ENCODE data around the gene C9orf72.

The C9orf72 gene

GRCh38 chr9:27581826-27582225 lies 8.5 kb upstream of the C9orf72 start:
- no peak for DNase-seq (ENCODE audit: low read depth in 3 of 3, low spot score in 1 of 3)

DNA sequence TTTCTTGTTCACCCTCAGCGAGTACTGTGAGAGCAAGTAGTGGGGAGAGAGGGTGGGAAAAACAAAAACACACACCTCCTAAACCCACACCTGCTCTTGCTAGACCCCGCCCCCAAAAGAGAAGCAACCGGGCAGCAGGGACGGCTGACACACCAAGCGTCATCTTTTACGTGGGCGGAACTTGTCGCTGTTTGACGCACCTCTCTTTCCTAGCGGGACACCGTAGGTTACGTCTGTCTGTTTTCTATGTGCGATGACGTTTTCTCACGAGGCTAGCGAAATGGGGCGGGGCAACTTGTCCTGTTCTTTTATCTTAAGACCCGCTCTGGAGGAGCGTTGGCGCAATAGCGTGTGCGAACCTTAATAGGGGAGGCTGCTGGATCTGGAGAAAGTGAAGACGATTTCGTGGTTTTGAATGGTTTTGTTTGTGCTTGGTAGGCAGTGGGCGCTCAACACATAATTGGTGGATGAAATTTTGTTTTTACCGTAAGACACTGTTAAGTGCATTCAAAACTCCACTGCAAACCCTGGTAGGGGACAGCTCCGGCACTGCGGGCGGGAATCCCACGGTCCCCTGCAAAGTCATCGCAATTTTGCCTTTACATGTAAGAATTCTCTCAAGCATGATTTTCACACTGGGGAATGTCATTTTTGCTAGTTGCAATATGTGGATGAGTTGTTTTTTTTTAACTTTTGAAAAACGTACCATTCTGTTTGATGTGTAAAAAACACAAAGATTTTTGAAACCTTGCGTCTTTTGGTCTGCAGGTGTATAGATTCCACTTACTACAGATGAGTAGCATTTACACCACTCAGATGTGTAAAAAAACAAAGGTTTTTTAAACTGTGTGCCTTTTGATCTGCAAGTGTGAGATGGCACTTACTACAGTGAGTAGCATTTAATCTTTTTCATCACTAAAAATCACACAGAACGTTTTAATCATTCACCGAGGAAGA lies 631 bp upstream of the C9orf72 start:
- DNase-seq (ENCODE audit: low read depth in 3 of 3, low spot score in 1 of 3), result peak; percentile 77 to 94 (median 89)

- peak in 1 of 3 donors; percentile 22 for DNase-seq (ENCODE audit: low read depth in 3 of 3, low spot score in 1 of 3)
Measured at GRCh38 chr9:27572566-27572917, 739 bp downstream of the C9orf72 start.

DNA sequence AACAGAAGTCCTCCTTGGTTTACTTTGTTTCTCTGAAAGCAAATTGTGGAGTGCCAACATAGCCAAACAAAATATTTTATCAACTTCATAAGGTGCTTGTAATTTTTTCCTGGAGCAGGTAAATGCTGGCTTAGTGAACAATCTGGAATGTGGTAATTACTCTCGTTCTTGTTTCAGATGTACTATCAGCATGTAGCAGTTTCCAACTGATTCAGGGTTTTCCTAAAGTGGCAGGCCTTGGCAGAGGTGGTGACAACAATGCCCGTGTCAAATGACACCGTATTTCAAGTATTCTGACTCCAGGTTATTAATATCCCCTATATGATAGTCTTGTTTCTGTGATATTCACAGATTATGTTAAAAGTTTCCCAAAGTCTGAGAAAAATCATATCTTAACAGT lies 1.2 kb downstream of the C9orf72 start:
- DNase-seq (ENCODE audit: low read depth in 3 of 3, low spot score in 1 of 3), result no peak

GRCh38 chr9:27571011-27571410 lies 2.3 kb downstream of the C9orf72 start:
- DNase-seq (ENCODE audit: low read depth in 3 of 3, low spot score in 1 of 3), result no peak

DNA sequence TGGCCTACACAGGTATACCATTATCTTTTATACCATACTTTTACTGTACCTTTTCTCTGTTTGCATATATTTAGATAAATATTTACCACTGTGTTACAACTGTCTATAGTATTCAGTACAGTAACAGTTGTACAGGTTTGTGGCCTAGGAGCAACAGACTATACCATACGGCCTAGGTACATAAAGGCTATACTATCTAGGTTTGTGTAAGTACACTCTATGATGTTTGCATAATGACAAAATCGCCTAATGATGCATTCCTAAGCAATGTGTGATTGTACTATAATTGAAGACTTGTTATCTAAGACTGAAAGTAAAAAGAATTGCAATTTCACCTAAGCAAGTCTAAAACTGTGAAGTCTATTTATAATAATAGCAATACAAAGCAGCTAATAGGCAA lies 3.9 kb downstream of the C9orf72 start:
- no peak for DNase-seq (ENCODE audit: low read depth in 3 of 3, low spot score in 1 of 3)

- DNase-seq (ENCODE audit: low read depth in 3 of 3, low spot score in 1 of 3), result no peak
Measured at GRCh38 chr9:27566118-27566517, 7.2 kb downstream of the C9orf72 start.

- DNase-seq (ENCODE audit: low read depth in 3 of 3, low spot score in 1 of 3), result no peak
Measured at GRCh38 chr9:27565696-27566095, 7.6 kb downstream of the C9orf72 start.

DNA sequence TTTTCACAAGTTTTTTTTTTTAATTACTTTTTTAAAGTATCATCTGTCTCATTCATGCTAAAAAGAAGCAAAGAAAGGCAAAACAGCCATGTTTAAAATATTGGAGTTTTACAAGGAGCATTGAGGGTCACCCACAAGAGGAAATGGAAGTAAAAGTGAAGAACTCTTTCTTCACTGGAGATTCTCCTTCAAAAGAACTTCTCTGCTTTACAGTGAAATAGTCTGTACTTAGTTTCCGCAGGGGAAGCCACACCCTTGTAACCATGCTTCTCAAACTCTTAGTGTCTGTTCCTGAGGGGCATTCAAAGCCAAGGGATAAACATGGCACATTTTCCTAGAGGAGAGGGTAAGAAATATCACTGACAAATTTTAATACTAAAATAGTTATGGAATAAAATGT lies 8.6 kb downstream of the C9orf72 start:
- DNase-seq (ENCODE audit: low read depth in 3 of 3, low spot score in 1 of 3), result no peak

DNA sequence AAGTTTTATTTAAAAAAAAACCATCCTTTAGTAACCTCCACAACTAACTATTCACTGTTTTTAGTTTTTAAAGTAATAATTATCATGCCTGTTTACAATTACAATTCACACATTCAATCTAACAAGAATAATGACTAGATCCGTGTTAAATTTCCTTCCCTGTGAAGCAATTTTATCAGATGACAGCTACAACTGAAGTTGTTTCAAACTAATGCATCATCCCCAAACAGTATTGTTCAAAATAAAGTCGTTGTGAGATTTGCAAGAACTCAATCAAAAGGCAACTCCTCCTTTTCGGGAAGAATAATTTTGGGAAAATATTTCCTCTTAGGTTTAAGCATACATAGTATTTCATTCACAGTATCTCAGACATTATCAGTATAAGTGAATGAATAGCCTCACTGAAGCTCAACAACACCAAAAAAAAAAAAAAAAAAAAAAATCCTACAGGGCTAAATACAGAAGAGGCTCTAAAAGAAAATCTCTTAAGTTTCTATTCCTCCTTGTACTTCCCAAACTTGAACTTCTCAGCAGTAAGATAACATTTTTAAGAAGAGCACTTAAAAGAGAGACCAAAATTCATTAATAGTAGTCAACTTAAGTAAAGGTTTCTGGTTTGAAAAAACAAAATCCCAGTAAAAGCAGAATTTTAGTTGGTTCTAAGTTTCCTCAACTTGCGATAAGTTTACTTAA lies 9.4 kb downstream of the C9orf72 start:
- no peak for DNase-seq (ENCODE audit: low read depth in 3 of 3, low spot score in 1 of 3)

DNA sequence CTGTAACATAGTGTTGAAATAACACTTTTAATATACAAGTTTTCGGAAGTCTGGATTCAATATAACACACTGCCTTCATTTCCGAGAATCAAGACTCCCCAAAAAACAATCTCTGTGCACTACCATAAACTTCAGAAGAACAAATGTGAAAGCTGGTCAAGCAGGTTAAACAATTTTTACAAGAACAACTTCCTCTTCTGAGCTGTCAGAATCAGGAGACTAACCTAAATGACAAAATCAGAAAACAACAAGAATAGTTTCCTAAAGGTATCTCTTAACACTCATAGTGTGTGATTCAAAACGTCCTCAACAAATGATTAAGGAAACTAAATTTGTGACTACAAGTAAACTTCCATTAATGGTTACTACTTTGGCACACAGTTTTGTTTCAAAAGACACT lies 11.6 kb downstream of the C9orf72 start:
- DNase-seq (ENCODE audit: low read depth in 3 of 3, low spot score in 1 of 3), result no peak

GRCh38 chr9:27560457-27560856 lies 12.8 kb downstream of the C9orf72 start:
- DNase-seq (ENCODE audit: low read depth in 3 of 3, low spot score in 1 of 3), result no peak

DNA sequence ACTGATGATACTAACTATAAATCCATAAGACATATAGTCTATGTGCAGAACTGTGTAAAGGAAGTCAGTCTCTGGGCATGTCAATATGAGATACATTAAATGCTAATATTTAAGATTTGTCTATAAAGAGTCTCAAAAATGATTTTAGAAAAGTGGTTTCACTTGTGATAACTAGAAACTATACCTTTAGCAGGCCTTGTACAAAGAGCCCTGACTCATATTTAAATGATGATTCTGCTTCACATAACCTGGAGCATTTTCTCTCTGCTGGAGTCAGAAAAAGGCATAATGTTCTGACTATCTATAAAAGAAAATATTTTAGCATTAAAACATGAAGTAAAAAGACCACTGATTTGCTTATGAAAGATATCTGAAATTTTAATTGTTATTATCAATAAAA lies 15.0 kb downstream of the C9orf72 start:
- no peak for DNase-seq (ENCODE audit: low read depth in 3 of 3, low spot score in 1 of 3)

DNA sequence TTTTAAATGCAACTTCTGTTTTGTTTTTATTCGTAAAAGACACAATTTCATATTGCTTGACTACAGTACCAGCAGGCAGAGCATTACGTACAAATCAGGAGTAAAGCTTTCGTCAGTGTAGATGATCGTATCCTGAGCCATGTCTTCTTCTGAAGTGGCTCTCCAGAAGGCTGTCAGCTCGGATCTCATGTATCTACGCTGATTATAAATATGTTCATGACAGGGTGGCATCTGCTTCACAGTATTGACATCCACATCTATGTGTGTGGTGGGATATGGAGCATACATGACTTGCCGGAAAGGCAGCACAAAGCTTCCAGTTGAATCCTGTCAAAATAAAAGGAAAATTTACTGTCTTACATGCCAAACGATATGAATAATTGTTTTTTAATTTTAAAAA lies 16.8 kb downstream of the C9orf72 start:
- DNase-seq (ENCODE audit: low read depth in 3 of 3, low spot score in 1 of 3), result no peak

GRCh38 chr9:27554712-27555111 lies 18.6 kb downstream of the C9orf72 start:
- no peak for DNase-seq (ENCODE audit: low read depth in 3 of 3, low spot score in 1 of 3)

DNA sequence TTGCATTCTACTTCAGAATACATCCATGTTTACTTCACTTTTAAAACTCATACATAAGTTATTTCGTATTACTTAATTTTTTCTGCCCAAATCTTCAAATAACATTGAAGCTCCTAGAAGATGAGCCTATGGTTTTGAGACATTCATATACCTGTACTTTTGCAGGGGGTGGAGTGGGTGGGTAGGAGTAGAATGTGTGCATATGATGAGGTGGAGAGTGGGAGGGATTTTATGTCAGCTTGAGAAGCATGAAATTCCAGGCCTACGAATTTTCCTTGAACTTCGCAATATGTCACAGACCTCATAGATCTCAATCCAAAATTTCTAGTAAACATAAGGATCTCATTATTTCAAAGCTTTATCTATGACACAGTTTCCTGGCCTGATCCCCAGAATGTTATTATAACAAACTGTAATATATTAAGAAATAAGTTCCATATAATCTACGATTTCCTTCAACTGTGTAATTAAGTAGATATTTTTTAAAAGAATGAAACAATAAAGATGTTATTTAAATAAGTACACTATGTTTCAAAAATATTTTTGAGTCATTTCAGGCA lies 24.0 kb downstream of the C9orf72 start:
- DNase-seq (ENCODE audit: low read depth in 3 of 3, low spot score in 1 of 3), result no peak

- DNase-seq (ENCODE audit: low read depth in 3 of 3, low spot score in 1 of 3), result no peak
Measured at GRCh38 chr9:27548055-27548741, 25.1 kb downstream of the C9orf72 start.

- no peak for DNase-seq (ENCODE audit: low read depth in 3 of 3, low spot score in 1 of 3)
Measured at GRCh38 chr9:27545471-27545870, 27.8 kb downstream of the C9orf72 start.

- no peak for DNase-seq (ENCODE audit: low read depth in 3 of 3, low spot score in 1 of 3)
Measured at GRCh38 chr9:27542508-27542907, 30.8 kb downstream of the C9orf72 start.

DNA sequence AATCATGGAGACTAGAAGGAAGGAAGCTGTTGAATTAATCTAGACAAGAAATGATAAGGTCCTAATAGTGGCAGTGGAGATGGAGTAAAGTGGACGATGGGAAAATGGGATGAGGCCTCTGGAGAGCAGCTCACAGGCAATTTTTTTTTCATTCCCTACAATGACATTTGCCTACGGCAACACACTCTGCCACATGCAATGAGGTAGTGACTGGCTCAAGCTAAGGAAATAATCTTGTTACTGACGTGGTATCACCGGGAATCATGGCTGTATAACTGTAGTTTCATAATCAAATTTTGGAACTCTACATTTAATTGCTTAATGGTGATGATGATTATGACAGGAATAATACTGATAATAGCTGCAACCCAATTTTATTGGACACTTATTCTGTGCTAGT lies 31.5 kb downstream of the C9orf72 start:
- DNase-seq (ENCODE audit: low read depth in 3 of 3, low spot score in 1 of 3), result no peak

- DNase-seq (ENCODE audit: low read depth in 3 of 3, low spot score in 1 of 3), result no peak
Measured at GRCh38 chr9:27540502-27540901, 32.8 kb downstream of the C9orf72 start.
